ENCODE data around the gene RBM33.

RBM33 gene

DNA sequence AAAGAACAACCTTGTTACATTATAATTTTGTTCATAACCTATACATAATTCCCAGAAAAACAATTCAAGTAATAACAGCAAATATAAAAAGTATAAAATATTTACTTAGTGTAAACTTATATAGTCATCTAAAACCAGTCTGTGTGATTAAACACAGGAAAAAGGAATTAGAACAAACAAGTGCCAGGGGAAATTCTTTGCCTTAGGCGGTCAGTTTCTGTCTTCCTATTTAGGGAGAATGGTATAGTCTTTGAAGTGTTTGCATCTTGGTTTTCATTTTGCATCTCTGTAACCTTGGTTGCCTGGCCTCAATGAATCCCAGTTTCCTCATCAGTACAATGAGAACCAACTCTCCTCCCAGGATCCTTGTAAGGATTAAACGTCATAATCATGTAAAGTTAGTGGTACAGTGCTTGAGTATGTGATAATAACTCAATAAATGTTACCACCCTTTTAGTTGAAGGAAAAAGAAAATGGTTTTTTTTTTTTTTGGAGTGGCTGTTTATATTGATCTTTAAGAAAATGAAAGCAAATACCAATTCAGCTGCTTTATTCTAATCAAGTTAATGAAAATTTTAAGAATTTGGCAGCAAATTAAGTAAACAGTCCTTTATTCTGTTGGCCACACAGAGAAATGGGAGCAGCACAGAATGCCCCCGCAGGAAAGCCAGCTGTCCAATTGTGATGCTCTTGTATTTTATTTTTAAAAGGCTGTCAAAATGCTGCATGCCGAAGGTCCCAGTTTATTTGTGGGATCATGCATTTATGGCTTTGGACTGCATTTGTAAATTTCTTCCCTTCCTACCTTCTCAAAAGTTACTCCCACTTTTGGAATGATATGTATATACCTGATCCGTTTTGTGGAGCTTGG is 106.0 kb downstream of the RBM33 start:
- no peak for DNase-seq

DNA sequence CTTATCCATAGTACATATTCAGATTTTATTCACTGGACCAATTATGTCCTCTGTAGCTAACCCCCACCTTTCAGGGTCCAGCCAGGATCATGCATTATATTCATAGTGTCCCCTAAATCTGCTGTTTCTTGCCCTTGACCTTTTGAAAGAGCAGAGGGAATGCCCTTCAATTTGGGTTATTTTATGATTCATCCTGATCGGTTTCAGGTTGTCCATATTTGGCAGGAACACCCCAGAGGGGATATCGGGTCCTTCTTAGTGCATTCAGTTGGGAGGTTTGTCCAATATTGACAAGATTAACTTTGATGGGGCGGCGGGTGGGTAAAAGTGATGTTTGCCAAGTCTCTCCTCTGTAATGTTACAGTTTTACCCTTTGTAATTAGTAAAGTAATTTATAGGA is 106.9 kb downstream of the RBM33 start:
- no peak for DNase-seq

DNA sequence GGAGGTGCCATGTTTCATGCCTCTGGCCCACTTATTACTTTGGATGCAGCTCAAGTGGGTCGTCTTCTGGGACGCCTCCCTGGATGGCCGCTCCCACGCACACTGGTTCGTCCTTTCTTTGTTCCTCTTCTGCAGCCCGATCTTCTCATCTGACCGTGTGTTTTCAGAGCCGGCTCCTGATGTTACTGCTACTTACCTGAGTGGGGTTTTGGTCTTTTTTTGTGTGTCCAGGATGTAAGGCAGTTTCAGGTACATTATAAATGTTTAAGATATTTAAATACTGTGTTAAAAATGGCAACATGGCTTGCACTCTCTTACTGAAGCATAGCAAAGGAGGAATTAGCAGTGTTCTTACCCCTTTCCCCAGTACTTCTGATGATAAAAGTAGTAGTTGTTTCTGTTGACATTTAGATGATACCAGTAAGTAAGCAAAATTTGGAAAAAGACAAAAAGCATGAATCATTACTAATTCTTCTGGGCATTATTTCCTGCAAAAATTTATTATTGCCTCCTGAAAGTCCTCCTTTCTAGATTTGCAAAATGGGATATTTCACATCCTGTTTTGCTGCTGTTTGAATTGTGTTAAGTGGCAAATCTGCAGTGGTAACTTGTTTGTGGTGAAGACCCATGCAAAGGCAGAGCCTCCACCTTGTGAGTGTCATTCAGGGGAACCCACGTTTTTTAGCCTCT is 108.4 kb downstream of the RBM33 start:
- DNase-seq = no peak

DNA sequence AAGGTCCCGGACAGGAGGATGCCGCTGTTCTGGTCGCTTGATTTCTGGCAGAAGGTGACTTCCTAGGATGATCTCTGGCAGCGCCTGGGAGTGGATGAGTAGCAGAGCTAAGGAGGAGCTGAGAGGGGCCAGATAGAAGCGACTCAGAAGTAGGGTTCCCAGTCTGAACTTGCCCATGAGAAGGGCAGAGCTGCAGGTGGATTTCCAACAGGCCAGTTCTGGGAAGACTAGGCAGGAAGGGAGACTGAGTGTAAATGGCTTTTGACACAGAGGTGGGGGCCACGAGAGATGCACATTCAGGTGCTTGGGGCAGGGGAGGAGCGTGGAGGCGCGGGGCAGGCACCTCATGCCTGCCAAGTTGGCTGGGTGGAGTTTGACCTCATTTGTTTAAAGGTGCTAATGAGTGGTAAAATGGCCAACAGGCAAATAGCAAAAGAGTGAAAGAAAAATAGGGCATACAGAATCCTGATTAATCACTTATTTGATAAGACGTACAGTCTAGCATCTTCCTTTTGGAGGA is 109.0 kb downstream of the RBM33 start:
- no peak for DNase-seq

DNA sequence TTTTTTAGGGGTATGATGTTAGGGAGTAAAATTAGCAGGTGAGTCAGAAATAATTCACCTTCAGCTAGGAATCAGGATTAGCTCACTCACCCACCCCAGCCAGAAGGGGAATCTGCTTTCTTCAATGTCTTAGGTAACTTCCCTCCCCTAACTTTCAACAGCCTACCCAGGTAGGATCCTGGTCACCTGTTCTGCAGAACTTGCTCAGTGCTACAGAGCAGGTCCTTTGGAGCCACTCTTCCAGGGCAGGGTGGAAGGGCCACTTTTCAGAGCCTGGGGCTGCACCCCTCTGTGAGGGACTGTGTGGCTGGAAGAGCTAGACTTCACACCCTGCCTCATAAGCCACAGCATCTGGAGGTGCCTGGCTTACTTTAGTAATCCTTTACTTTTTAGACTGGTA is 109.7 kb downstream of the RBM33 start:
- no peak for DNase-seq

DNA sequence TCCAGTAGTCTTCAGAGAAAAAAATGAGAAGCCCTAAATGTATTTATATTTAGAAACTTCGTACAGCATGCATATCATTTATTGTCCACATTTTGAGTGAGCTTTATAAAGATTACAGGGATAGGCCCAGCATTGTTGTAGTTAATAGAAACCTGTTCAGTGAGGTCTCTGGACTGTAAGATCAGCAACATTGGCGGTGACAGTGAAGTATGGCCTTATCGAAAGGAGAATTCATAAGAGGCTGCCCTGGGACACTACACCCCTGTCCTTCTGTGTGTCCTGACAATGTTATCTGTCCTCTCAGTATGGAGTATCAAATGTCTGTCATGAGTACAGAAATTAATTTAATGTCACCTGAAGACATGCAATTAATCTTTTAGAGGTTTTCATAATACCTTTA is 110.6 kb downstream of the RBM33 start:
- DNase-seq = no peak

DNA sequence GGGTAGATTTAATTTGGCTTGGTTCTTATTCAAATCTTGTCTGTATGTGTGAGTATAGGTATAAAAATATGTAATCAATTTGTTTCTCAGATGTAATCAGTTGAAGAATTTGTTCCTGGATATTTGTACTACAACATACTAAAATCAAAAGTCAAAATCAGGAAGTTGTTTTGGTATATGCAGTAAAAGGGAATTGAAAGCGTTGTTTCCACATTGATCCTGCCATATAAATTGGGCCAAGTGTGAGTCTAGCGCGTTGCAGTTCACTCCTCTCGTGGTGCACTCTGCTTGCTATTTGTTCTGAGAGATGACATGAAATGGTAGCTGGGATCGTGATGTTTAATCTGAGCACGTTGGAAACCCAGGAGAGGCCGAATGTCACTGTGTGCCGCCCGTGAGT is 111.9 kb downstream of the RBM33 start:
- DNase-seq = no peak

DNA sequence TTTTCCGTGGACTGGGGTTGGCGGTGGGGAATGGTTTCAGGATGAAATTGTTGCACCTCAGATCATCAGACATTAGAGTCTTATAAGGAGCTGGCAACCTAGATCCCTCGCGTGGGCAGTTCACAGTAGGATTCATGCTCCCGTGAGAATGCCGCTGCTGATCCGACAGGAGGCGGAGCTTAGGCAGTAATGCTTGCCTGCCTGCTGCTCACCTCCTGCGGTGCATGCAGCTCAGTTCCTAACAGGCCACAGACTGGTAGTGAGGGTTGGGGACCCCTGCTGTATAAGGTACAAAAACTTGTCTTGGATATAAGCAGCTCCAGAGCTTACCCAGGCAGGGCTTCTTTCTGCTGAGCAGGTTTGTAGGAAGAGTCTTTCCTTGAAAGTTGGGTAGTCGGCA is 113.9 kb downstream of the RBM33 start:
- no peak for DNase-seq

DNA sequence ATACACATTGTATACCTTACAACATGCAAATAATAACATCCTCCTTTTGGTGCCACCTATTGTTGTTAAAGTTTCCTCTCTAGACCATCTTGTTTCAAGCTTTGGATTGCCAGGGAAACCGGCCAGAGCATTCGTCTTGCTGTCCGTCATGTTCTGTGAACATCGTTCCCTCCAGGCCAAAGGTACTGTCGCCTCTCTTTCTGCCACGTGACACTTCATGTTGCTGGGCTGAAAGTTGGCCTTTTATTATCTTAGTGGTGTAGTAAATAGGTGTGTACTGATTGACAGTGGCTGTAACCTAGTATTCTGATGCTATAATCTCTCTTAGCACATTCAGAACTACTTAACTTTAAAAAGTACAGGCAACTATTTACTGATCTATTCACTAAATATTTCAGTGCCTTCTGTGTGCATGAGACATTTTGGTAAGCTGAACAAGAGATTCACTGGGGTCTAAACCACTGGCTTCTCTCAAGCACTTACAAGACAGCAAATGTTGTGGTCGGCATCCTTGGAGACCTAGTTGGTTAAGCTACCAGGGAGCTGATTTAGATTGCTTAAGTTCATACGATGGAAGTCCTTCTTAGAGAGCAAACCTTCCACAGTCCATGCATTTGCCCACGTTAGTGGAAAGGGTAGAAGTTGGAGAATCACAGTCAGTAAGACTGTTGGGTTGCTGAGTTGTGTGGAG is 115.4 kb downstream of the RBM33 start:
- DNase-seq = no peak

DNA sequence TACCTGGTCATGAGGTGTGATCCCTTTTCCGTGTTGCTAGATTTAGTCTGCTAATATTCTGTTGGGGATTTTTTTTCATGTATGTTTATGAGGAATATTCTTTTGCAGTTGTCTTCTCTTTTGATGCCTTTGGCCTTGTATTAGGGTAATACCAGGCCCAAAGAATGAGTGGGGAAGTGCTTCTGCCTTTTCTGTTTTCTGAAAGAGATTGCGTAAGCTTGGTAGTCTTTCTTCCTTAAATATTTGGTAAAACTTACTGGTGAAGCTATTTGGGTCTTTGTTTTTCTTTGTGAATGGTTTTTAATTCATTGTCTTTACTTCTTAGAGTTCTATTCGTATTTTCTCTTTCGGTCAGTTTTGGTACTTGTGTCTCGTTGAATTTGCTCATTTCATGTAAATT is 116.7 kb downstream of the RBM33 start:
- no peak for DNase-seq

DNA sequence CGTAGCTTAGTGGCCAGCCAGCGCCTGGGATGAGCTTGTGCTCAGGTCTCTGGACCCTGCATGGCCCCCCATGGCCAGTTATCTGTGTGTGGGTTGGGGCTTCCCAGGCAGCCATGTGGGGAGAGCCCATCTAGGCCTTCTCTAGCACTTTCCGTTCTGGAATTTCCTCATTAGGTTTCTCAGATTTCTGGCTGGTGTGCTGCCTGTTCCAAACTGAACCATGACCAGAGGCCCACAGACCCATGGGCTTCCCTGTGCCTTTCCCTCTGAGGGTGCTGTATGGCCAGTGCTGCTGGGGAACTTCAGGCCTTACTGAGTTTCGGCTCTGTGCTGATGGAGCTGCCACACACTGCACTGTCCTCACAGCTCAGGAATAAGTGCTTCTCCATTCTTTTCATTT is 117.6 kb downstream of the RBM33 start:
- DNase-seq = no peak

DNA sequence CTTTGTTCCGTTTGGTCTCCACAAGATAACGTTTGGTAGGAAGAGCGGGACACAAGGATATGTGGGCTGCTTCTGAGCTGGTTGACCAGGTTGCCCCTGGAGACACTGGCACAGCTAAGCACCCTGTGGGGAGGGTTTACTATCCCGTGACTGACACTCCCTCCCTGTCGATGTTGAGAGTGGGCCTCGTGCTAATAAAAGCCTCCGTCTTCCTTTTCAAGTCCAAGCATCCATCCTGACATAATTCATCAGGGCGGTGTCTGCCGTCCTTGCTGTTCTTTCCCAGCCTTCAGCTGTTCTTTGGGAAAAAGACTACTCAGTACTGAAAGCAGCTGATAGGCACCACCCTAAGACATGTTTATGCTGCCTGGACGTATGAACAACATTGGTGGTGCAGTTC is 118.2 kb downstream of the RBM33 start:
- DNase-seq = no peak

DNA sequence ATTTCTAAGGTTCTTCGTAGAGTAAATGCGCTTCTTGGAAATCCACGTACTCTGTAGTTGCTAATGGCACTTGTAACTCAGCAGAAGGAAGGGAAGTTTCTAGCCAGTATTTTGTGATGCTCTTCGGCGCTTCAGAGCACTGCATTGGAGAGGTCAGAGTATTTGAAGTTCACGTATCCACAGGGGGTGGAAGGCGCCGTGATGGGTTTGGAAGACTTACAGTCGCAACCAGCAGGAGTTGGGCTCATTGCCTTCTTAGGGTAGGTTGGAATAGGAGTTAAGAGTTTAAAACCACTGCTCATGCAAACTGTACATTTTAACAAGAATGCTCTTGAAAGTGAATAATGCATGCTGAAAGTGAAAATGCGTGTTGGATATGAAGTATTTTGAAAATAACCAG is 118.7 kb downstream of the RBM33 start:
- no peak for DNase-seq

DNA sequence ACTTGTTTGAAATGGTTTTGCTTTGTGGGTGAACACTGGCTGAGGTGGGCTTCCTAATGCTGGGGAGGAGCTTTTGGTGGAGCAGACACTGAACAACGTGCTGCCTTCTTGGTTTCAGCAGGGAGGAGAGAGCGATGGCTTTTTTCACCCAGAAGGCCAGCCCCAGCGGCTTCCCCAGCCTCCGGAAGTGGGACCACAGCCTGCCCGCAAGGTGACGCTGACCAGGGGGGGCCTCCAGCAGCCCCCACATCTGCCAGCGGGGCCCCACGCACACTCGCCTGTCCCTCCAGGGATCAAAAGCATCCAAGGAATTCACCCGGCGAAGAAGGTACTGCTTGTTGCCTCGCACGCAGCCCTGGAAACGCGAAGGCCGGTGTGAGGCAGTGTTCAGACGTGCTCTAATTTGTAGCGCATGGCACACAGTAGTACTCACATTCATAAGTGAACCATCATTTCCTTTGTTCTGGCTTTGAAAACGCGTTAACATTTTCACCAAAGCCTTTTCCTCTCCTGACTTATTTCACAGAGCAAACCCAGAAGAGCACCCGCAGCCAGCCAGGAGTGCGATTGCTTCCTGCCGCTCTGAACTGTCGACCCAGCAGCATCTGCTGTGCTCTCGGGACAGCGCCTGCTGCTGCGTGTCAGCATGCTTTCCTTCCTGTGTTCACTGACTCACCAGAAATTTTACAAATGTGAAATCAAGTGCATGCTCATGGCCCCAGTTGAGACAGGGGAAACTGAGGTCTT is 119.4 kb downstream of the RBM33 start:
- peak; percentile 41 for DNase-seq

DNA sequence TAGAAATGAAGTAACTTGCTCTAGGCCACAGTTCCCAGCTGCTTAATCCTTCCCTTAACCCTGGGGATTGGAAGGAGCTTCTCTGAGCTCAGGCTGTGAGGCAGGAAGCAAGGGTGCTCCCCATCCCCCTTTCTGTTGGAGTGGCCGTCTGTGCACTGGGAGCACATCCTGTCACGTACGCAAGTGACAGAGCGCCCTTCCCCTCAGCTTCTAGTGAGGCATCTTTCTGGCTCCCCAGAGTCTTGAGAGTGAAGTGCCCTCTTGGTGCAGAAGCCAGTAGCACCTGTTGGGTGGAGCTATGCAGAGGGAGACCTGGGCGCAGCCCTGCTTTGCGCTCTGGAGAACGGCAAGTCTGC is 120.0 kb downstream of the RBM33 start:
- DNase-seq = no peak

DNA sequence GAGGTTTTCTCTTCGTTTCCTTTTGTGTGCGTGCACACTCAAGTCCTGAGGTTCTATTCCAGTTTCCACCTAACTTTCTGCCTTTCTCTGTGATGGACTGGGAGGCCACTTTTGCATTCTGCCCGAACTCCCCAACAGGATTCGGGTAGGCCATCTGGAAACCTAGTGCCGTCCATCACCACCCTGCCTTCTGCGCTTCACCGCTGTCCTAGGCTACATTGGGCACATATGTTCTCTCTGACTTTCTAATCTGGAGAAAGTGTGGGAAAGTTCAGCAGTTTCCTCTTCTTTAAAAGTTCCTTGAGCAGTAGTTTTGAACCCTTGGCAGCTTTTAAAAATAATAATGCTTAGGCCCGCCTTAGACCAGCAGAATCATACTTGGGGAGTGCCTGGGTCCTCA is 121.0 kb downstream of the RBM33 start:
- no peak for DNase-seq

DNA sequence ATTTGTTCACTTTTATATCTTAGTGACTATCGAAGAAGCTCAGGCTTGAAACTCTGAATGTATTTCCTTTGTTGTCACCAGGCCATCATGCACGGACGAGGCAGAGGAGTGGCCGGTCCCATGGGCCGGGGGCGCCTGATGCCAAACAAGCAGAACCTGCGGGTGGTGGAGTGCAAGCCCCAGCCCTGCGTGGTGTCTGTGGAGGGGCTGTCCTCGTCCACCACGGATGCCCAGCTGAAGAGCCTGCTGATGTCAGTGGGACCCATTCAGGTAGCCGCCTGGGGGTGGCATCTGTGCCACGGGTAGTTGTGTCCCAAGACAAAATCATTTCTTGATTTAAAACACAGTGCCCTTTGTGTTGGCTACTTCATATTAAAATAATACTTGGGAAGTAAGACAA is 121.9 kb downstream of the RBM33 start:
- DNase-seq = no peak

DNA sequence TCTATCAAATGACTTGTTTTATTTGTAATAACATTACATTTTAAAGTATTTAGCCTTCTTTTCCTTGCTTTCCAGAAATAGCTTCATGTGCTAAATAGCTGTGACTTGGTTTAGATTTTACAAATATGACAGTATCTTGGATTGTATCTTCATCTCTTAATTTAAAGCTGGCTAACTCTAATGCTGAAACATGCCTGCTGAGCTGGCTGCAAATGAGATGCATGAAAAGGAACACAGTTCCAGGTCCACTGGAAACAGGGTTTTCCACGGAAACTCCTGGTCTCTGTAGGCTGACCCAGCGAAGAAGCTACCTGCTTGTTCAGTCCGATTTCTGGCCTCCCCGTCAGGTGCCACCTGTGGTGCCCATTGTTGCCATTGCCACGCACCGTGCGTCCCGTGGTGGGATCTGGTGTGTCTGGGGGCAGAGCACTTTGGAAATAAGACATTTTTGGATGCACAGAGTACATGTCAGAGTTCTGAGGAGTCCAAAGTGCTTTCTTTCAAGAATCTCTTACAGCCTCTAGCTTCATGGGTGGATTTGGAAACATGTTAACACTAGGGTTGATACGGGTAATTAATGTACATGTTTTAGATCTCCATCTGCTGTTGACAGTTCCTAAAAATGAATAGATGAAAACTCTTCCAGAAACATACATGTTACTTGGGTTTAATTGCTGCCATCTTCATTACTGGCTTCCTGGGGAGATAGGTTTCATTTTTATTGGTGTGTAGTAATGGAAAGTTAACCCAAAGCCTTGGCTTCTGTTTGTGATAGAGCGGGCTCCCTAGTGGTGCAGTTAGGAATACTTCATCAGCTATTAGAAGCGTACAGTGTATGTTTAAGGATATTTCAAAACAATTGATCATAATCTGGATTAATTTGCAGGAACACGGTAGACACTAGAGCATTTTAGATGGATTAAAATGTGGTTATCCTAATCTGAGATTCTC is 122.8 kb downstream of the RBM33 start:
- DNase-seq = no peak

DNA sequence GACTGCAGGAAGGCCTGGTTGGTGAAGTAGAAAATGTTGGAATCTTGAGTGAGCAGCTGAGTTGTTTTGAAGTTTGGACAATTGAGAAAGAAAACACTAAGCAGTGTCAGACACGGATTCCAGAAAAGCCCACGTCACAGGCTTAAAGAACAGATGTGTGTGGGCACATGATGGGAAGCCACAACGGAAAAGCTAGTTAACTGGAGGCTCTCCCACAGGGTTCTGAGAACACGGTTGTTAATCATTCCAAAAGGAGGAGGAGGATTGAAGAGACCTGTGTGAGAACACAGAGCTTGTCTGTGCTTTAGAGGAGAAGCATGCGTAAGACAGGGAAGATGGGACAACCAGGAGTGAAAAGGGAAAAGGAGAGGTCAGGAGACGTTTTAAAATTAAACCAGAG is 125.2 kb downstream of the RBM33 start:
- no peak for DNase-seq

DNA sequence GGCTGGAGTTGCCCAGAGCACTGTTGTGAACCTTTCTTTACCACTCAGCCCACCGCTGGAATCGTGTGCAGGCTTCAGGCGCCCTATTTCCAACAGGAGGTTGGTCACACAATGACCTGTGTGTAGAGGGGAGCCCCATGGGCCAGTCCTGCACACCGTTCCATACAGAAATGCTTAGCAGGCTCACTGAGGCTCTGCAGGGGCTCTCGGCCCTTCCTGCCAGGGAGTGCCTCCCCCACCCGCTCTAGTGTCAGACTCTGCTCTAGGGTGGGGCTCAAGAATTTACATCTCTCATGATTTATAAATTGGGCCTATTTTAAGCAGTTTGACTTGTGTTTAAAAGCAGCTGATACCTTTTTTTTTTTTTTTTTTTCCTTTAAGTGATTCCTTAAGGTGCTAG is 125.8 kb downstream of the RBM33 start:
- DNase-seq = no peak

DNA sequence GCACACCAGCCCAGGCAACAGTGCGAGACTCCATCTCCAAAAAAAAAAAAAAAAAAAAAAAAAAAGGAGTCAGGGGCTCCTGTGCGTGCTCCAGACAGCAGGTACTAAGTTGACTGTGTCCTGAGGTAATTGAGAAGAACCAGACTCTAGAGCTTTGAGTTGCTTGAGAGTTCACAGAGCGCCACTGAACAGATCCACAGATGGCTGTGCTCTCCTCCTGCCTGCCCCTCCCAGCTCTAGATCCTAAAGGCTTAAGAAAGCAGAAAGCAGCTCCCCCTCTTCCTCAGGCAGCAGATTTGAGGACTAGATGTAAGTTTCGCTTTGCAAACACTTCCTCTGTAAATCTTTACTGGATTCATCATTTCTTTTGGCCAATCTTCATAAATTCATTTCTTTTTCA is 129.1 kb downstream of the RBM33 start:
- DNase-seq = no peak

DNA sequence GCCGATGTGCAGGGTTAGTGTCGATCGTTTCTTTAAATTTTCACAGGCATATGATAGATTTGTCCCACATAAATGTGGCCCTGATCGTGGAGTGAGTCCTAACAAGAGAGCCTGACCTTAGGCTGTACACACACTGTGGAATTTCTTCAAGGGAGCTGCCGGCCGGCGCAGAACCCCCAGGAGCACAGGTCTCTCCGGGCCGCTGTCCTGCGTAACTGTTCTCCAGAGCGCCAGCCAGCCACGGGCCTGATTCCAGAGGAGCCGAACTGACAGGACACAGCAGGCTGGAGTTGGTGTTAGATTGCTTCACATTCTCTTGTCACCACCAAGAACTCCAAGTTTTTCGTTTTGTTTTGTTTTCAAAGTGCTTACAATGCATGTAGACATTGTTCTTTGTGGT is 130.5 kb downstream of the RBM33 start:
- DNase-seq = no peak

Measured in femur (tissue), 1 donor.